Adipocyte (in vitro differentiated cells): ENCODE results near the gene RBMS3.
"Not testable (repeated sequence)": the region's sequence is repeated elsewhere in the genome, so short reads cannot be mapped to it uniquely, and the experiment has no call there.

ENCODE experiments used
- DNase-seq: peaks from one replicate; pipeline ENCODE4 v3.0.0-alpha.2; 2015; ENCODE audit warnings: low read depth
- H3K27me3 ChIP-seq: replicated peaks from 2 replicates; pipeline ENCODE4 v1.7.0; 2013; ENCODE audit warnings: mild to moderate bottlenecking, low read length, moderate library complexity; ENCODE audit not compliant: control insufficient read depth, insufficient read depth
- H3K36me3 ChIP-seq: 2 replicates; pipeline ENCODE4 v1.7.0; 2013; ENCODE audit warnings: low read length, mild to moderate bottlenecking, moderate library complexity; ENCODE audit not compliant: control insufficient read depth, insufficient read depth, severe bottlenecking
- H3K4me1 ChIP-seq: 2 replicates; pipeline ENCODE4 v1.7.0; 2013; ENCODE audit warnings: mild to moderate bottlenecking, low read length, moderate library complexity; ENCODE audit not compliant: control insufficient read depth, insufficient read depth
- H3K4me3 ChIP-seq: 2 replicates; pipeline ENCODE4 v1.7.0; 2013; ENCODE audit warnings: mild to moderate bottlenecking, low read length, moderate library complexity
- H3K9ac ChIP-seq: 2 replicates; pipeline ENCODE4 v1.7.0; 2013; ENCODE audit warnings: mild to moderate bottlenecking, low read length, moderate library complexity
- H3K9me3 ChIP-seq: 2 replicates; pipeline ENCODE4 v1.7.0; 2013; ENCODE audit warnings: mild to moderate bottlenecking, low read length, moderate library complexity; ENCODE audit not compliant: control insufficient read depth

Gene RBMS3

DNA sequence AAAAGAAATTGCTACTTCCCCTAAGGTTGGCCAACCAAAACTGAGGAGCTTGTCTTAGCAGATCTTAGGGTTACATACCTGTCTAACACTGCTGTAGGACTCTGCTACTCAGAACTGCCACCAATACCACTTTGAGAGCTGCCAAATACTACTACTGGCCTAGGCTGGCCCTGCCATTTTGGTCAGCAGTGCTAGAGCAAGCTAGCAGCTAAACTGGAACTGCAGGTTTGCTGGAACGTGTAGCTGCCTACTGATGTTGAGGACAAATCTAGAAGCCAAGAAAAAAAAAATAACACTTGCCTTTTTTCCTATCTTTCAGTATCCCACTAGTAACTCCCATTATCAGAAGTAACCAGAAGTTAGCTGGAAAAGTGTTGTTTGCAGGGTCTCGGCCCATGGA is 387.4 kb downstream of the RBMS3 start:
- H3K36me3 ChIP-seq = no peaks in the 10 kb centered on the region
- no peaks in the 10 kb centered on the region for H3K27me3 ChIP-seq
- H3K4me3 ChIP-seq = no peak overlapping the region

DNA sequence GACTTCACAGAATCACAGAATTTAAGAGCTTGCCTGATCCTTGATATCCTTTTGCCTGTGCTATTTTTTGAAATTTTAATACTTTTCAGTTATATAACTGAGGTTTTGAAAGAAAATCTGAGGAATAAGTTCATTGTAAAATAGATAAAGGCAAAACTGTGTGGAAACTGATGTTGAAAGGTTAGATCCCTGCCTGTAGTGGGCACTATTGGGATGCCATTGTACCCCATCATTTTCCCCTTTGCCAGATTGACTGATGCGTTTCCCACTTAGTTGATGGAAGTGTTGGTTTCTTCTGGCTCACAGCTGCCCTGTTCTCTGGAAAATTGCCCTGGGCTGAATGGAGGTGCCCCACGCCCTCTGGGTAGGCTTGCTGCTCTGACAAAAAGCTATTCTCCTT is 387.9 kb downstream of the RBMS3 start:
- Histone ChIP-seq H3K4me1 (no peaks in the 10 kb centered on the region), H3K9ac (no peak overlapping the region), H3K9me3 (no peaks in the 10 kb centered on the region), H3K36me3 (no peaks in the 10 kb centered on the region), H3K27me3 (no peaks in the 10 kb centered on the region), H3K4me3 (no peak overlapping the region)
- DNase-seq = no peak

More for the DNA sequence above, 387.4 kb downstream of the RBMS3 start:
- Histone ChIP-seq H3K9me3 (no peaks in the 10 kb centered on the region), H3K4me1 (no peaks in the 10 kb centered on the region), H3K9ac (no peak overlapping the region)
- DNase-seq = no peak

DNA sequence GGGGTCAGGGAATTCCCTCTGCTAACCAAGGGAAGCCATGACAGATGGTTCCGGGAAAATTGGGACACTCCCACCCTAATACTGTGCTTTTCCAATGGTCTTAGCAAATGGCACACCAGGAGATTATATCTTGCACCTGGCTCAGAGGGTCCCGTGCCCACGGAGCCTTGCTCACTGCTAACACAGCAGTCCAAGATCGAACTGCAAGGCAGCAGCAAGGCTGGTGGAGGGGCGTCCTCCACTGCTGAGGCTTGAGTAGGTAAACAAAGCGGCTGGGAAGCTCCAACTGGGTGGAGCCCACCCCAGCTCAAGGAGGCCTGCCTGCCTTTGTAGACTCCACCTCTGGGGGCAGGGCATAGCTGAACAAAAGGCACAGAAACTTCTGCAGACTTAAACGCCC is 389.6 kb downstream of the RBMS3 start:
- not testable (repeated sequence) for H3K9ac ChIP-seq, H3K4me3 ChIP-seq, H3K36me3 ChIP-seq, H3K9me3 ChIP-seq, H3K27me3 ChIP-seq, DNase-seq, H3K4me1 ChIP-seq

DNA sequence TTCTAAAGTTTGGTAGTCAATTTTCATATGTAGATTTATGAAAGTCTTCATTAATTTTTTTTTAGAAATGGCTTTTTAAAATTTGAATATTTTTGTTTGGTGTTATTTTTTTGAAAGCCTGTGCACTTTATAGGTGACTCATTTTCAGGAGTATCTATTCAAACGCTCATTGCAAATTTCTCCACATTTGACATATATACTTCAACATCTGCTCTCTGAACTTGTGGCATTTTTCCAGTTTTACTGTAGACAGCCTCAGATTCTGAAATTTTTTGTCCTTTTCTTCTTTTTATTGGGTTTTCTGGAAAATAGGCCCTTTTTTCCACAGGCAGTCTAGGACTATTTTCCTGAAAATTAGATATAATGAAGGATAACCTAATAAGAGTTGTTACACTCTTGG is 396.6 kb downstream of the RBMS3 start:
- no peak for DNase-seq
- Histone ChIP-seq H3K9me3 (peaks cover 3% of the 10 kb centered on the region), H3K36me3 (no peaks in the 10 kb centered on the region), H3K4me3 (no peak overlapping the region), H3K4me1 (no peaks in the 10 kb centered on the region), H3K9ac (no peak overlapping the region), H3K27me3 (no peaks in the 10 kb centered on the region)

DNA sequence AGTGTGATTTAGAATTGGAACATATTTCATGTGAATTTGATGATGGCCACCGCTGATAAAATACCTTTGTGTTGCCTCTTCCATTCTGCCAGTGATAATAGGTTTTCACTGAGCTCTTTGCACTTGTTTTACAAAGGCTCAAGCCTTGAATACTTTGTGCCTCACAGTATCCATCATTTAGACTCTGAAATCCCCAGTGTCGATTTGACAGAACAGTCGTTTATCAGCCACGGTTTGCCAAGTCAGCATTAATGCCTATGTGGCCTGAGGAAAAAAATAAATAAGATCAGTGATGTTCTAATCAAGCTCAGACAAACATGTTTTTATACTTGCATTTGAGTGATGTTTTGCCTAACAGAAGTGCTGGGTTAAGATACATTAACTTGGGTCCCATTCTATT is 399.1 kb downstream of the RBMS3 start:
- no peak overlapping the region for H3K4me3 ChIP-seq
- no peak for DNase-seq
- H3K4me1 ChIP-seq = peaks cover 20% of the 10 kb centered on the region
- no peaks in the 10 kb centered on the region for H3K36me3 ChIP-seq
- no peaks in the 10 kb centered on the region for H3K27me3 ChIP-seq
- peaks cover 3% of the 10 kb centered on the region for H3K9me3 ChIP-seq
- H3K9ac ChIP-seq = no peak overlapping the region

DNA sequence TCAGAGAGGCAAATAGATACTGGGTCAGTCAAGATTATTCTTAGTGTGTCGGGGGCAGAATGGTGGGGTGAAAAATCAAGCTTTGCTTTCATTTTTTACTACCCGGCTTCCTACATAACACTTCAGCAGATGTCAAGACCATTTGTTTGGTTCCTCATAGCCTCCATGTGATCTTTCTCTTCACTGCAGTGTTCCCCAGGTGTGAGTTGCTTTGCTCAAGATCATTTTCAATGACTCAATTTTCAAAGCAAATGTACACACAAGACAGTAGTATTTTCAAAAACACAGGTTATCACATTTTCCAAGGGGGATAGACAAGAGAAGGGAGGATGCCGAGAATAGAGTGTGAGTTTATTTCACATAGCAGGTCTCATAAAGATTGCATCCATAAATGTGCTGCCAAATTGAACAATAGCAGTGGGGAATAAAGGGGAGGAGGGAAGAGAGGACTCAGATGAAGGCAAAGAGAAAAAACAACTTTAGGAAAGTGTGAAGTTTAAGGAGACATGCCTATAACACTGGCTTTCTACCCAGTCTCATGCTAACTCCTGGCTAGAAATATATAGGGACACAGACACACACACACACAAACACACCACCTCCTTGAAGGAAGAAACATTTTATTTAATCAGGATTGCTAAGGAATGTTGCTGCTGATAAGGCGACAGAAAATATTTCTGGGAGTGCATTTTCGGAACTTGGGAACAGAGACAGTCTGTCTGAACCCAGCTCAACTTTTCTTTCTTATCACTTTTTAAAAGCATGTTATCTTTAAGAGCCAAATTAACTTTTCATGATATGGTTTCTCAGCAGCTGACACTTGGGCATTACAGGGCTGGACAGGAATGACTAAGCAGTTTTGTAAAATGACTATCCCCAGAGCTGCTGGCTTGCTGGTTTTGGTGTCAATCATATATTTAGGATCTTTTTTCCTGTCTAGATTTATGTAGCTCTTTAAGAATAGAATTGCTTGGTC is 402.4 kb downstream of the RBMS3 start:
- no peaks in the 10 kb centered on the region for H3K27me3 ChIP-seq
- H3K4me3 ChIP-seq = peak overlapping the region; percentile 46
- peak; percentile 67 for DNase-seq
- no peaks in the 10 kb centered on the region for H3K9me3 ChIP-seq
- peaks cover 4% of the 10 kb centered on the region for H3K36me3 ChIP-seq
- peaks cover 30% of the 10 kb centered on the region for H3K4me1 ChIP-seq
- peak overlapping the region; percentile 73 for H3K9ac ChIP-seq

DNA sequence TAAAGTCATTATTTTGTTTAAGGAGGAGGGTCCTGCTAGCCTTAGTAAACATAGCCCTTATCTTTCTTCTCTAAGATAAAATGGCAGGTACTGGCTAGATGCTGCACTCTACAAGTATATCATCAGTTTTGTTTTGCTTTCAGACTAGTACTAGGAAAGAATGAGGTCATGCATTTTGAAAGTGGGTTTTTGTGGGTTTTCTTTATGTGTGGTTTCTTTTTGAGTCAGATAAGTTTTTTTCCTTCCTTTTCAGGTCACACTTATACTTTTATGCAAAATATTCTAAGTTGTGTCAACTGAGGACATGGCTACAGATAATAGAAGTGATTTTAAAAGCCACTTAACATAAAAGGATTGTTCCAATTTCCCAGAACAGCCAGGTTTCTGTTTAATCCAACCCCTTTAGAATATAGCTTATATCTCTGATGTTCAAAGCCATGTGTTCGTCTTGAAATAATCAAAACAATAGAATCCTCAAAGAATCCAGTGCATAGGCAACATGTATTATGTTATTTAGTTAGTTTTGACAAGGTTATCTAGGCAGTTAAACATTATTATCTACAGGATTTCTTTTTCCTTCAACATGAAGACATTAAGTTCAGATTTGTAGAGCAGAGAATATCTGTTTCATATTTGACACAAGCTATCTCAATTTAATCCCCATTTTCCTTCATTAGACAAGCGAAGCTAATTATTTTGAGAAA is 406.2 kb downstream of the RBMS3 start:
- Histone ChIP-seq H3K9me3 (no peaks in the 10 kb centered on the region), H3K9ac (peak overlapping the region; percentile 25), H3K4me1 (peaks cover 42% of the 10 kb centered on the region), H3K36me3 (peaks cover 4% of the 10 kb centered on the region), H3K27me3 (no peaks in the 10 kb centered on the region), H3K4me3 (no peak overlapping the region)
- peak; percentile 57 for DNase-seq

DNA sequence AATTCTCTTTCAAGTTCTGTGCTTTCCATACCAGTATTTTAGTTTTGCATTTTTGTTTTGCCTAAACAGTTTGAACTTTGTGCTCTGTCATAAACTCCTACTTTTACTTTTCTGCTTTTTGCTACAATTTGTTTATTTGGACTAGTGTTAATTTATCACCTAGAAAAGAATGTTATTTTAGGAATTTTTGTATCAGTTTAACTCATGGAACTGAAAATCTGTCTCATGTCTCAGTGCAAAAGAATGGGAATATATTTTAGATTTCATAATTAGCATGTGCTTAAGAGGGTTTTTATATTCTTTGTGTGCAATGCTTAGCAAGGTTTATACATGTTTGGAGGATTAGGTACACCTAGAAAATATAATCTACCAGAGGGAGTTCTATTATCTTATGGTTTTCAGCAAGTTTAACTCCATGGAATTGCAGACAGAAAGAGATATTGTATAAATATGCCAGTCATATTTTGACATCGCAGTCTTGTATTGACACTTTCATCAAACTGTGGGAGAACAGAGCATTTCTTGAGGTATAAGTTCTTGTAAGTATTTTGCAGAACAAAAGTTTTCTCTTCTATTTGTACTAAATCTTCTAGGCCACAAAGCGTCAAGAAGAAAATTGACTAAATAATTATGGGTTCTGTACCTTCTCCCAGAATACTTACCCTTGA is 409.9 kb downstream of the RBMS3 start:
- no peaks in the 10 kb centered on the region for H3K9me3 ChIP-seq
- H3K36me3 ChIP-seq = peaks cover 2% of the 10 kb centered on the region
- H3K4me3 ChIP-seq = no peak overlapping the region
- H3K27me3 ChIP-seq = no peaks in the 10 kb centered on the region
- DNase-seq = no peak
- H3K4me1 ChIP-seq = peaks cover 50% of the 10 kb centered on the region
- H3K9ac ChIP-seq = peak overlapping the region; percentile 8

DNA sequence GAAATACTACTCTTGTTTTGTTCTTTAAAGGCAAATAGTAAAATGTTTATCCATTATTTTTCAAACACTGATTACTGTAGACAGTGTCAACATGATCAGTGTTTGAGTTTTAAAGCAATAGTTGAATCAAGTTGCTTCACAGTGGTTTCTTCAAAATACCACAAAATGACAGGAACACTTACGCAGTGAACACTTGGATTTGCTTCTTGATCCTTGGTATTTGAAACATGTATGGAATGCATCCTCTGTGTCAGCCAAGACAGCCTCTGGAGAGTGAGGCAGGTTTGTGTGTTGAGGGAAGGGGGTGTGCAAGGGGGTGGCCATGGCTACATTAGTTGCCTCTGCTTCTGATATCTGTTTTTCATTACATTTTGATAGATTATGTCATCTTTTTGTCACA is 413.0 kb downstream of the RBMS3 start:
- Histone ChIP-seq H3K4me3 (peak overlapping the region; percentile 36), H3K27me3 (no peaks in the 10 kb centered on the region), H3K4me1 (peaks cover 69% of the 10 kb centered on the region), H3K9me3 (no peaks in the 10 kb centered on the region), H3K36me3 (no peaks in the 10 kb centered on the region), H3K9ac (peak overlapping the region; percentile 88)
- peak; percentile 82 for DNase-seq

DNA sequence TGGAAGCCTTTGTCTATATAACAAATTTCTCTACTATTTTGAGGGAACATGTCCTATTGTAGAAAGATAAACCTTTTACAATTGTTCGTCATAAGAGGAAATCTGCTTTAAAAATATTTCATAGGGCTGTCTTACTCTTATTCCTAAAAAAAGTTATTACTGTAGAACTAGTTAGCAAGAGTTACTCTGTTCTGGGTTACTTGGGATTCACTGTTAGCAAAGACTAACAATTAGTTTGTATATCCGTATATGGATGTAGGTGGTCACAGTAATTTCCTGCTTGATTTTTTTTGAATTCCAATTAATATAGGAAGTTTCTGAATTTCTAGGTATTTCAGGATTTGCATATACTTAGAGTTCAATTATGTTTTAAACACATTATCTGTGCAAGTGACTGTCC is 413.5 kb downstream of the RBMS3 start:
- peaks cover 72% of the 10 kb centered on the region for H3K4me1 ChIP-seq
- H3K9me3 ChIP-seq = no peaks in the 10 kb centered on the region
- no peak for DNase-seq
- peak overlapping the region; percentile 88 for H3K9ac ChIP-seq
- no peaks in the 10 kb centered on the region for H3K36me3 ChIP-seq
- no peaks in the 10 kb centered on the region for H3K27me3 ChIP-seq
- H3K4me3 ChIP-seq = peak overlapping the region; percentile 15

DNA sequence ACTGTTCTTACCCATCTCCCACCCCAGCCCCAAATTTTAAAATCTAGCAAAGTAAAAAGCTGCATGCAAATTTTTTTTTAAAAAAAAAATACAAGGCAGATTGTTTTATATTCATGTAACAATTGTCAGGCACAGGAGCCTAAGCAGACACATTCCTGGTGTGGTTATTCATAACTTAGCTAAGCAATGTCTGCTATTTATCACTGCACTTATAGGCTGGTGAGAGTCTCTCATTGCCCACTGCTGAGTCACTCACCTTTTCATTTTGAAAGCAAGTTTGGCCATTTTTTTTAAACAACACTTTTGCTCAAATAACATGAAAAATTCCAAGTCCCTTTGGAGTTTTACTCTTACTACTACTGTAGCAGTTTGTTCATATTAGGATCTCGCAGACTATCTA is 413.9 kb downstream of the RBMS3 start:
- Histone ChIP-seq H3K9ac (peak overlapping the region; percentile 88), H3K4me1 (peaks cover 72% of the 10 kb centered on the region), H3K4me3 (peak overlapping the region; percentile 57), H3K36me3 (no peaks in the 10 kb centered on the region), H3K27me3 (no peaks in the 10 kb centered on the region), H3K9me3 (no peaks in the 10 kb centered on the region)
- DNase-seq = peak; percentile 94
